Measurements from ENCODE around the gene JADE2.
A peak's percentile ranks its signal among the peaks of the same experiment; 100 is the strongest.

JADE2 gene

DNA sequence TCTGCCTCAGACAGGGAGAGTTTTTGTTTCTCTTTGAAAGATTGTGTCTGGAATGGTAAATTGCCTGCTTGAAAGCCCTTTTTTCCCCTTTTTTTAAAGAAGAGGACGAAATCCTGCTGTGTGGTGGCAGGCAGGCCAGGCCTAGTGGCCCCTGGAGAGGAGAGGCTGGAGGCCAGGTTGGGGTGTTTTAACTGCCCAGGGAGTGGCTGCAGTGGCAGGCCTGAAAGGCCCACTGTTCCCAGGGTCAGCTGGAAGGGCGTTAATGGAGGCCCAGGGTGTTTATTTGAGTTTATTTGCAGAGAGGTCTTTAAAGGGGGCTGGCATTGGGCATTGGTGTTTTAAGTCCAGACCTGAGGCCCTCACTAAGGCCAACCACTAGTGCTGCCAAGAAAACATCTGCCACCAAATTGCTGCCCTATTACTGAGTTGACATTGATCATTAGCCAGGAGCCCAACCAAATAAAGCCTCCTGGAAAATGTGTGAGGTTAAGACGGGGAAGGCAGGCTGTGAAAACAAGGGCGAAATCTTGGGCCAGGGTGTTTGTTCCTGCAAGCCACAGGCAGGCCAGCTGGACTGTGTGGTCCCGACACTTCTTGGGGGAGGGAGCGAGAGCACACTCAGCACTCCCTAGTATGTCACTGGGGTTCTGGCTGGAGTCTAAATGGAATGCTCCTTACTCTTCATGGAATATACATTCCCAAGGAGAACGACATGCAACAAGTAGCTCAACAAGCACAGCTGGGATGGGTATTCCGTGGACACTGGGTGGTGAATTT is 5.0 kb downstream of the JADE2 start:
- no peak for DNase-seq

DNA sequence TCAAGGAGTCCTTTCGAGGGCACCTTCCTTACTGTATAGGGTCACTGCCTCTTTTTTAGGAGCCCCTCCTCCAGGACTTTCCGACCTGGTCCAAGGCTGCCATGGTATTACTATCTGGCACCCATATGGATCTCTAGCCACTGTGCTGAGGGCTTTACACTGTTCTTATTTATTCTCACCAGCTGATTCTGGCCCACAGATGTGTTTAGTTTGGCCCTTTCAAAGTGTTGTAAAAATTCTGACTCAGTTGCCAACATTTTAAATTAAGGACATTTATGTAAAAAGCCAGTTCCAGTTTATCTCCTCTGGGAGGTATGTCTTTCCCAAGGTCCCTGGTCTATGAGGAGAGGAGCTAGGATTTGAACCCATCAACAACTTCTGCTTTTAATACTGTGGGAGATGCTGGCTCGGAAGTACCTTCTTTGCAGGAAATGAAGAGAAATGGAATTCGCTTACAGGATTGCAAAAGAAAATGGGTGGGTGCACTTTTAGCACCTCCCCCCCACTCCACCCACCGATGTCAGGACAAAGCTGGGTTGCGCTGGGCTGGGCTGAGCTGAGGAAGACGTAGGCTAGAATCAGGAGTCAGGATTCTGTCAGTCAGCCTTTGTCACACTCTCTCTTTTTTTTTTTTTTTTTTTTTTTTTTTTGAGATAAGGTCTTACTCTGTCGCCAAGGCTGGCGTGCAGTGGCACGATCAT is 7.8 kb downstream of the JADE2 start:
- no peak for DNase-seq

DNA sequence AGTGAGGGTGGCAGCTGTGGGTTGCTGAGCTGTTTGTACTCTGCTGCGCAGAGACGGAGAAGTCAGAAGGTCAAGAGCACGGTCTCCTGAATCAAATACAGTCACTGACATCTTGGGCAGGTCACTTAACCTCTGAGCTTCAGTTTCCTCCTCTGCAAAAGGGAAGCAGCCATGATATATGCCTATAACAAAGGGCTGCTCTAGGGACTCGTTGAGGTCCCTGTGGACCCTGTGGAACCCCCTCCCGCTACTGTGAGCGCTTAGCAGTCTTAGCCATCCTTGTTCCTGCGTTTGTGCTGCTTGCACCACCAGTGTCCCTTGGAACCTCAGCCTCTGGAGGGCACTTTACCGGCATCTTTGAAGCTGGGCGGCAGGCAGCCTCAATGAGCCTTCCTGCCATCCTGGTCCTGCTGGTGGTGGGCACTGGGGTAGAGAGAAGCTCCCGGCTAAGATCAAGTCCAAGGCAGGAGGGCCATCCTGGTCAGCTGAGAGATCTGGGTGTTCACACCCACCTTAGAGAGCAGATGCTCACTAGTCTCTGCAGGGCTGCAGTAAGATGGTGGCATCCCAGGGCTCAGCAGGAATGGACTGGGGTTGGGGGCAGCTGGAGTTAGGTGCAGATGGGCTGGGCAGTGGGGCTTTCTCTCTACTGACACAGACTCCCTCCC is 8.7 kb downstream of the JADE2 start:
- no peak for DNase-seq

DNA sequence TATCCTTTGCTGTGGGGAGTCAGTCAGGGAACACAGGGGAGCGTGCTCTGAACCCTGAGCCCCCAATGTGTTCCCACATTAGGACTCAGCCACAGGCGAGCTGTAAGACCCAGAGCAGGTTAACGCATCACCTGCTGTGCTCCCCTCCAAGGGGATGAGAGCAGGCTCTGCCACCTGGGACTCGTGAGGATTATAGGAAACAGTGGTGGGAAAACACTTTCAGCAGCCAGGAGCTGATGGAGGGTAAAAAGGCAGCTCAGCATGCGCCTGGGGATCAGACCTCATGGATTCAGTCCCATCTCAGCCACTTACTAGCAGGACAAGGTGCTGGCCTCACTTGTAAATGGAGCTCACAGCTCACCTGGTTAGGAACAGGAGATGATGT is 9.2 kb downstream of the JADE2 start:
- DNase-seq = no peak

DNA sequence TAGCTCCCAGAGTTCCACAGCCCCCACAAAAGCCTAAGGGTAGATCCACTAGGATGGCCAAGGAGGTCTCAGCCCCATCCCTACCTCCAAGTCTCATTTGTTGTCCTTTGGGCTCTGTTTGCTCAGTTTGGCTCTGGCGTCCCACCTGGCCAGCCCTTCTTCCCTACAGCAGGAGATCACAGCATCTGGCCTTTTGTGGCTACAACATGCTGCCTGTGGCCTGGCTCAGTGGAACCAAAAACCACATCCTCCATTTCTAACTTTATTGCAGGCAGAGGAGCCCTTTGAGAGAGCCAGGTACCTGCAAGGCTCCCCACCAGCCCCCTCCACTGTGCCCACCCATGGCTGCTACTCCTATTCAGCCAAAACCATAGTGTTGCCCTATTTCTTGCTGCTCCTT is 11.4 kb downstream of the JADE2 start:
- no peak for DNase-seq

DNA sequence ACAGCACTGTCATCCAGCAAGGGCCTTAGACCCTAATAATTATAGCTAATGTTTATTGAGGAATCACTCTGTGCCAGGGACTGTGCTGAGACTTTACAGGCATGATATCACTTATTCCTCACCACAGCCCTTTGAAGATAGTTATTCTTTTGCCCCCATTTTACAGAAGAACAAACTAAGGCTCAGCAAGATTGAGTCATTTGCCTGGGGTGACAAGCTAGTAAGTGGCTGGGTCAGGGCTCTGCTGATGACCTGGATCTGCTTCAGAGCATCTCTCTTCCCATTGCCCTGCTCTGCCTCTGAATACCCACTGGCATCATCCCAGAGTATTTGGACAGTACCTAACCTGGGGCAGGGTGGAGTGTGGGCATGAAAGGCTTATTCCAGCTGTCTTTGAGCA is 11.8 kb downstream of the JADE2 start:
- no peak for DNase-seq

DNA sequence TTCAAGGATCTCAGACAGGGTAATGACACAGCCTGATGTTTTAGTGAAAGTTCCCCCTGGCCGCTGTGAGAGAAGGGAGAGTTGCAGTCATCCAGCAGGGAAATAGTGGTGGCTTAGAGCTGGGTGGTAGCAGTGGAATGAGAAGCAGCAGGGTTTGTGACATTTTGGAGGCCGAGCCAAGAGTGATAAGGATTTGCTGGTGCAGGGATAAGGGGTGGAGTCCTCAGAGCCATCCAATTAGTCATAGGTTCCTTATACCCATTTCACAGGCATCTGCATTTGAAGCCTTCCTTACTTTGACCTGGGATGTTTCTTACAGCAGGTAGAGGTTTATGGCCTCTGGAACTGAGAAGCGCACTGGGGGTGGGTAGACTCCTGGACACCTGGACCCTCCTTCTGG is 12.8 kb downstream of the JADE2 start:
- DNase-seq = no peak

DNA sequence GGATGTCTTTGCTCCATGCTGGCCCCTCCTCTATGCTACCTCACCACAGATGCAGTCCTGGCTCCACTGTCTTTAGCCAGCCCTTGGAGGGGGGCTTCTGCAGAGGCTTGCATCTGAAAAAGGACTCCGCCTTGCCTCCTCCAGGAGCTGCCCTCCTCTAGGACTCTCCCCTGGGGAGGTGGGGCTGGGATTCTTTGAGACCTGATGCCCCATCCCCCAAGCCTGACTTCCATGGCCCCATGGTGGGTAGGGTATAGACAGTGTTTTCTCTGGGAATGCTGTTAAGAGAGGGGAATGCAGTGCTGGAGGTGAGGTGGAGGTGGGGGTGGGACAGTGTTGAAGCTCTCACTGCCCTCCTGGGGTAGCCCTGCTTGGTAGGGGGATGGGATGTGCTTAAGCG is 14.3 kb downstream of the JADE2 start:
- DNase-seq = no peak

DNA sequence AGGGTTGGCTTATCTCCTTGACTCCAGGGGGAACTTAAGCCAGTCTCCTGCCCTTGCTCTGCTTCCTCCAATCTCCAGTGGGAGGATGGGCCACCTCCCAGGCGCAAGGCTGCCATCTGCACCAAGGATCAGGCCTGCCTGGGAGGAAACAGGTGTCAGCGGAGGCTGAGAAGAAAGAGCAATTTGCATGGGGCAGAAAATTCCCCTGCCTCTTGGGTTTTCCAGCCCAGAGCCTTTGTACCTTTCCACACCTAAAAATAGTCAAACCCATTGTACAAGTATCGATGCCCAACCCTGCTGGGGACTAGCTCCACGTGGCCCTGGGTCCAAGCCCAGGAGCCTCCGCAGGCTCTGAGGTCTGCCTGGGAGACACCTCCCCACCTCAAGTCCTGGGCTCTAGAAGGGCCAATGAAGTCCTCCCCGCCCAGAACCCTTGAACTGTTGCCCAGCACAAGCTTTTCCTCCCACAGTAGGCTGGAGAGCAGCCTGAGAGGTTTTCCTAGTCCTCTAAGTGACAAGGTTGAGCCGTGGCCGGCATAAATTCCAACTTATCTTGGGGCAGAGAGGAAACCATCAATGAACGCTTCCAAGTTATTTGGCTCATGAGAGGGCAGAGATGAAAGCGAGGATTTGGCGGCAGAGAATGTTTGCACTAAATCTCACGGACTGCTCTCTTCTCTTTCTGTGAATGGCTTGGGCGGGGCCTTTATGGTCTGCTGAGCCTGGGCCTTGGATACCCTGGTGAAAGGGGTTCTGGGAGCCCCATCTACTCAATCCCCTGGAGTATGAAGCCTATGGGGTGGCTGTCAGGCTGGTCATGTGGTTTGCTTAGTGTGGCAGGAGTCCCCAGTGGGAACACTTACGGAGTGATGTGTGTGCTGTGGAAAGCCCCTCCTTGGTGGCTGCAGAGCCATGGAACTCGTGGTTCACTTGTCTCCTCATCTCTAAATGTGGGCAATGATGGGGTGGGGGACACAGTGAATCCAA is 15.6 kb downstream of the JADE2 start:
- DNase-seq = no peak

DNA sequence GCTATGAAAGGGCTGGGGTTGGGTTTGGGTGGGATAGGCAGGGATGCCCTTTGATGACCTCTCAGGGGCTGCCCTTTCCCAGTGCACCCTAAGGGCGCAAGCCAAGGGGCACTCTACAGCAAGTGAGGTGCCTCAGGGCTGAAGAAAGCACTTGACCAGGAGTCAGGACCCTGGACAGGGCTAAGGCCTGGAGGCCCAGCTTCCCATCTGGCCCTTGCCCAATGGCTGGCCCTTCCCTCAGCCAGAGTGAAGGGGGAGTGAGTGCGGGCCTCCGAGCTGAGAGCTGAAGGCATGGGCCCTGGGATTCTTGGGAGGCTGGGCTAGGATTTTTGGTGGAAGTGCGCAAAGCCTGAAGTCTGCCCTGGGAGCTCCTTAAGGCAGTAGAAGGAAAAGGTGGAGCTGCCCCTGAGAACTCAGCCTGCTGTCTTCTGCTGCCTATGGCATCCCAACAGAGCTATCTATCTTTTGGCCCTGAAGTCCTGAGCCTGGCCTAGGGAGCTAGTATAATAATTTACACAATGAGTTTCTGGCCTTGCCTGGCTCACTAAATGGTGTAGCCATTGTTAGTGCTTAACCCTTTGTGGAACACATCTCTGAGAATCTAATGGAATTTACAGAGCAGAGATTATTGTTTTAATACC is 16.4 kb downstream of the JADE2 start:
- no peak for DNase-seq

DNA sequence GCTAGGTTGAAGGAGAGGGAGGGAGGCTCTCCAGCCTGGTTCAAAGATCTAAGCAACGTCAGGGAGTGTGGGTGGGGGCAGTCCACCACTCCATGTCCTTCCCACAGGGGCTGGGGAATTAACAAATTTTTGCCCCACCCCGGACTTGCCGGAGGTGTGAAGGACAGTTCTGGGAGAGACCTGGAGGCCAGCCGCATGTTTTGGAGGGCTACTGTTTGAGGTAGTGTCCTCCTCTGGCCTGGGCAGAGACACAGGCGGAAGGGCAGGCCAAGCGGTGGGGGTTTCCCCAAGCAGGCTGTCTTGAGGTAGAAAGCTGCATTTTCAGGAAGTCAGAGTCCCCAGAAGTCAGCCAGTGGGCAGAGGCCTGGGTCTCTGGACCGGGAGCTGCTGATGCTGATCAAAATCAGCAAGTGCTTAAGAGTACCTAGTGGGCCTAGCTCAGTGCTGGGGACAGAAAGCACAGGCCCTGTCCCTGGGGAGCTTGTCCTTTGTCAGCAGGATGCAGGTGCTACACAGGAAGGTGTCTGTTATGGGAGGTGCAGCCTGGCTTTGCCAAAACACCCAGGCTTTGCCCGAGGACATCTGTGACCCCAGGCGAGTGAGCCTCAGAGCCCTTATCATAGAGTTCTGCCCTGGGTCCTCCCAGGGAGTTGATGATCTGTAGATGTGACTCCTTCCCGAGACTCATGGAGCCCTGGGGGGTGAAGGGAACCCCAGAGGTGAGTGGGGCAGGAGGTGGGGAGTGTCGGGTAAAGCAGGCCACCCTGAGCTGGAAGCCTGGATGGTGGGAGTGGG is 18.5 kb downstream of the JADE2 start:
- peak; percentile 54 for DNase-seq

DNA sequence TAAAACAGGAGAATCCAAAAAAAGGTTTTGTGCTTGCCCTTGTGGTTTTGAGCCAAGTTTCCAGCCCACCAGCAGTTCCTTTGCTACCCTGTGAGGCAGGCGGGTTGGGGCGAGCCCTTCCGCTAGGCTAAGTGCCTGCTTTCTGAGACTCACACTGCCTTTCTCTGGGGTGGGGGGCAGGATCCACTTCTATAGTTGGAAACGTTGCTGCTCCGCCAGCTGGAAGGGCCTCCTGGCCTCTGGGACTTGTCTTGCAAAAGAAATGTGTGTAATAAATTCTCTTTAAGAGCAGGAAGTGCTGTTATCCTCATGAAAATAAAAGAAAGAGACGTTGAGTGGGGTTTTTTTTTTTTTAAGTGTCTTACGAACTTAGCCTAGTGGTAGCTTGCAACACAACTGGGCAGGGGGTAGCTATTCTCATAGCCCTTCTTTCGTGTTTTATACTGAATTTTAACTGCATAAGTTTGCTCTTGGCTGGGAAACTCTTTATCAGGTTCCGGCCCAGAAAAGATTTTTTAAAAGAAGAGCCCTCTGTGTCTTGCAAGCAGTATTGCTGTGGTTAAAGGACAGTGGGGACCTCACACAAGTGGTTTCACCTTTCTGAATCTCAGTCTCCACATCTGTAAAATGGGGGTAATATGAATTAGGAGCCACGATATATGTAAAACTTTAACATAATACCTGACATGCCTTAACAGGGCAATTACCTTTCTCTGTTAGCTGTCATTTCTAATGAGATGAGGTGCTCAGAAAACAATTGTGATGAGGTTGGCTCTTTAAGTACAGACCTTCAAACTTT is 19.8 kb downstream of the JADE2 start:
- no peak for DNase-seq

DNA sequence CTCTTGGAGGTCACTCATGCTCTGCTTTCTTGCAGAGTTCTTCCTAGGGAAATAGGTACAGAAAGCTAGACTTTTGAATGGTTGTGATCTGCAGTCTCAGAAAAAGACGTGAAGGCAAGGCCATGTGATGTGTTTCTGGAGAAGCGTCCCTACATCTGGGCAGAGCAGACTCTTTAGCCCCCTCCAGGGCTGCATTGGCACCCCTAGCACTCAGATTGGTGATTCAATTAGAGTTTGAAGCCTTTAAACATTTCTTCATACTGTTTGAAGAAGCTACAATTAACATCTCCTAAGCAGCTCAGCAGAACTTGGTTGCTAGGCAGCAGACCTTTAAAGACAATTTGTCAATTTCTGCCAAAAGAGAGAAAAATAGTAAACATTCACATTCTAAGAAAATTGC is 21.6 kb downstream of the JADE2 start:
- DNase-seq = no peak

DNA sequence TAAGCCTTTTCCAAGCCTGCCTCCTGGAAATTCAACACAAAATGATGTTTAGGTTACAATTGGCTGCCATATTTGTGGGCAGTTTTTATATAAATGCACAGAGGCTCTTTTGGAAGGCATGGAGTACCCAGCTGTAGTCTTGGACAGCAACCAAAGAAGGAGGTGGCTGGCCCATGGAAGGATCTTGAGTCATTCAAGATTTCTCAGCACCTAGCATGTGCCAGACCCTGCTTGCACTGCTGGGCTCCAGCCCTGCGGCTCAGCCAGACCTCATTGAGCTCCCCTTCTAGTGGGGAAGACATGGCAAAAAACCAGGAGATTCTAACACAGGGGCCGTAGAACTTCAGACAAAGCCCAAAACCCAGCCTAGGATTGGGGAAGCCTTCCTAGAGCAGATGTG is 22.1 kb downstream of the JADE2 start:
- DNase-seq = no peak

DNA sequence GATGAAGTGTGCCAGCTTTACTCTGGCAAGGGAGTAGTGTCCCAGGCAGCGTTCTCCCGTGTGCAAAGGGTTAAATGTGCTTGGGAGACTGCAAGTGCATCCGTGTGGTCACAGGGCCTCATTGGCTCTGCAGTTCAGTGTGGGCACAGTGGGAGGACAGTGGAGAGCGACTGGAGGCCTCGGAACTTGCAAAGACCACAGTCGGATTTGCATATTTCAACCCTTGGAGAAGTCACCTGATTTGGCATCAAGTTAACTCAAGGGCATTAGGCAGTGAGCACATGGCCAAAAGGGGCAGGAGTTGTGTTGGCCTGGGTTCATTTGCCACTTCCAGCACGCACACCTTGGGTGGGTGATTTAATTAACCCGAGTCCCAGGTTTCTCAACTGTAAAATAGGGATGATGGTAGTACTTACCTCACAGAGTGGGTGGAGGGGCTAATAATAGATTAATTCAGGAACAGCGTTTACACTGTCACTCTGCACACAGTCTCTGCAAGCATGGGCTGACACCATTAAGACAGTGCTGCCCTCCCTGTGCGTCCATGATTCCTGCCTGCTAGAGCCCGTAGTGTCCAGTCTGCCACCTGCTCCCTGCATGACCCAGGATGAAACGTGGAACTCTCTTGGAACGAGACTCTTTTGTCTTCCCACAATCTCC is 22.7 kb downstream of the JADE2 start:
- DNase-seq = no peak

DNA sequence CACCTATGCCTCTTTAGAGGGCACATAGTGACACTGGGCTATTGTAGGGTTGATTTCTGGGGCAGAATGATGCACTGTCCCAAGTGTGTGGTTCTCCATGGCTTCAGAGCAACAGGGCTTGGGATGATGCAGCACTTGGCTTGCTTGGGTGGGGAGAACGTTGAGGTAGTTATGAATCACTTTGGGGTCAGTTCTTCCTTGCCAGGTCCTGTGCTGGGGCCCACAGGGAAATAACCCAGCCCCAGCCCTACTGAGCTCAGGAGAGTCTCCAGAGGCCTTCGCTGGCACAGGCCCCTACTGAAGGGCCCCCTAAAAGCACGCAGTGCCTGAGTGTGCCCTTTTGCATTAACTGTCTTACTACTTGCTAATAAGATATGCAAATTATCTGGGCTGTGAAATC is 24.2 kb downstream of the JADE2 start:
- no peak for DNase-seq

DNA sequence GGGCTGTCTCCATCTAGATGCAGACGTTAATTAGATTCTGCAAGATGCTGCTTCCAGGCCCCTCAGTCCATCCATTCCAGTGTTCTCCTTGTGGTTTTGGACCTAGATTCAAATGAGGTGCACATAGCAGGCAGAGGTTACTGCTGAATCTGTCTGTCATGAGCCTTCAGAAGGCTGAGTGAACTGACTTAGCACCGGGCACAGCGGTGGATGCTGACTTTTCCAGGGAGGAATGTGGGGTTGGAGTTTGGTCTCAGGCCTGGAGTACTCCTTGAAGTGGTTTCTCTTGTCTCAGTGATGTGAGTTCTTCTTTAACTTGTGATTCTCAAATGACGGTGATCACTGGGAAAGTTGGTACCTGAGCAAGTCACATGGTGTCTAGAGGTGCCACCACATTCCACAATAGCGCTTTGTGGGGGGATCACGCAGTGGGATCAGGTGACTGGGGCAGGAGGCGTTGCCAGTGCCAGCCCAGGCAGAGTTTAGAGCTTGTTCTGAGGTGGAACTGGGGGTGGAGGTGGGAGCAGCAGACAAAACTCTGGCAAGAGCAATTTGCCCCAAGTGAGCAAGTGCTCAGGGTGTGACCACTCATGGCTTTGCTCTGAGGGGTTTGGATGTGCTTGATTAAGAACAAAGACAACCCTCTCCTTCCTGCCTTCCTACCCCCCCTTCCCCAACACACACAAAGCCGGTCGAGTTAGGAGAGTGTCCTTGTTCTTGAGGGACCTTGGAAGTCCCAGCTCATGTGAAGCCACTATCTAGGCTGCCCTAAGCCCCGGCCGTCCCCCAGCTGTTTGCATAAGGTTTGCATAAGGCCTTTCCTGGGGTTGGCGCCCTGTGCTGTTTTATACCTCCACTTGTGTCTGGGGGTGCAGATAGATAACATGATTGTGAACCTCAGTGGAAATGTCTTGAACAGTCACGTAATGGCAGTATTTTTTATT is 25.1 kb downstream of the JADE2 start:
- DNase-seq = no peak

DNA sequence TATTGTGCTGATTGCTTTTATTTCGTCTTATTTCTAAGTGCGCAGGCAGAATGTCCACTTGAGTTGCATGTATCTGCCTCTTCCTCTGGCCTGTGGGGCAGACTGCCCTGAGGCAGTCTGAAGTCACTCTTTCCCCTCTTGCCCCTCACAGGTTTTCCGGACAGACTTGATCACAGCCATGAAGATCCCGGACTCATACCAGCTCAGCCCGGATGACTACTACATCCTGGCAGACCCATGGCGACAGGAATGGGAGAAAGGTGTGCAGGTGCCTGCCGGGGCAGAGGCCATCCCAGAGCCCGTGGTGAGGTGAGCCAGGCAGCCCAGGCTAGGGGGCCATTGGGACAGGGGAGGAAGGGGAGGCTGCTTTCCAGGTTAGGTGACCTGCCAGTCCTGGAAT is 26.4 kb downstream of the JADE2 start:
- DNase-seq = no peak

DNA sequence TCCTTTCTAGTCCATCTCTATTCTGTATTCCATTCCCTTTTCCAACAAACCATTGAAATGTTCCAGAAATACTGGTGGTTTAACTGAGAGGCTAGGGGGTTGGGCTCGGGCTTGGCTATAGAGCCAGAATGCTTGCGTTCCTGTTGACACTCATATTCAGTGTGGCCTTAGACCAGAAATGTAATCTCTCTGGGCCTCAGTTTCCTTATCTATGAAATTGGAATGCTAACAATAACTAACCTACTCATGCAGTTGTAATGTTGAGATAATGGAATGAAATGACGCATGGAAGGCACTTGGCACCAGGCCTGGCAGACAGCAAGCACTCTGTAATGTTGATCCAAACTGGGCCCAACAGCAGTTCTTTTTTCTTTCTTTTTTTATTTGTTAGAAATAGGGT is 26.8 kb downstream of the JADE2 start:
- DNase-seq = no peak

All from CD4-positive, alpha-beta T cell treated with Interleukin-17A for 1 hour (primary cell).